Esophagus (tissue), 2 donors: ENCODE results near the gene NKX6-2. TPM values are rescaled to one million over a fixed set of nuclear protein-coding genes. Genes with fewer than 3 reads are reported as not detected.
"Not testable (repeated sequence)": the region's sequence is repeated elsewhere in the genome, so short reads cannot be mapped to it uniquely, and the experiment has no call there.

Source experiments
- H3K27ac ChIP-seq, 2 donors: one replicate each; pipeline ENCODE4 v1.5.1; 2013; ENCODE audit warnings: low read depth in 2 of 2, mild to moderate bottlenecking in 2 of 2, inconsistent platforms in 1 of 2, low read length in 1 of 2, moderate library complexity in 1 of 2
- H3K27me3 ChIP-seq, 2 donors: one replicate each; pipeline ENCODE4 v1.6.1; 2013; ENCODE audit warnings: low read length in 2 of 2, control low read depth in 1 of 2, mild to moderate bottlenecking in 1 of 2; ENCODE audit not compliant: insufficient read depth in 2 of 2, control insufficient read depth in 1 of 2
- H3K36me3 ChIP-seq, 2 donors: one replicate each; pipeline ENCODE4 v1.6.1; 2013; ENCODE audit warnings: low read length in 1 of 2; ENCODE audit not compliant: control insufficient read depth in 2 of 2, insufficient read depth in 2 of 2
- H3K4me1 ChIP-seq, 2 donors: one replicate each; pipeline ENCODE4 v1.6.1; 2013; ENCODE audit warnings: low read length in 1 of 2; ENCODE audit not compliant: control insufficient read depth in 2 of 2, insufficient read depth in 2 of 2
- H3K4me3 ChIP-seq, 2 donors: one replicate each; pipeline ENCODE4 v1.5.1; 2013; ENCODE audit warnings: low read length in 2 of 2, mild to moderate bottlenecking in 2 of 2, low read depth in 1 of 2, moderate library complexity in 1 of 2
- H3K9me3 ChIP-seq, 2 donors: one replicate each; pipeline ENCODE4 v1.6.1; 2013; ENCODE audit warnings: mild to moderate bottlenecking in 2 of 2, low read depth in 1 of 2, low read length in 1 of 2, moderate library complexity in 1 of 2; ENCODE audit not compliant: control insufficient read depth in 2 of 2, insufficient read depth in 1 of 2
- WGBS, 2 donors: extraction: QIAGEN DNeasy Blood & Tissue Kit; methylation state at CpG; one replicate each; pipeline ENCODE4 v1.1.7; 2013; 5-methylcytosine and 5-hydroxymethylcytosine counted together
- polyA plus RNA-seq, 2 donors: library from polyadenylated mRNA; stranded (reverse); fragments of 200-250 nt; gene quantifications; one replicate each; pipeline ENCODE4 v1.2.3, GENCODE V29; 2013
- donor health status: healthy with polysubstance abuse.
- donor health status: Bipolar disorder and iron deficiency.

Gene NKX6-2
- polyA plus RNA-seq, 2 donors: 0.15 to 1.5 TPM

- peaks cover 0 to 16% of the 10 kb centered on the region in 2 donors for H3K36me3 ChIP-seq
- no peak overlapping the region for H3K4me3 ChIP-seq
- no peak overlapping the region for H3K27ac ChIP-seq
- H3K4me1 ChIP-seq: peaks cover 2 to 7% of the 10 kb centered on the region in 2 donors
- H3K27me3 ChIP-seq: no peaks in the 10 kb centered on the region
- 88 to 93% methylated on average over 15 to 17 of the region's 17 CpGs for WGBS, 2 donors
- H3K9me3 ChIP-seq: no peaks in the 10 kb centered on the region
Measured at GRCh38 chr10:132745511-132745910, 40.4 kb downstream of the NKX6-2 start.

DNA sequence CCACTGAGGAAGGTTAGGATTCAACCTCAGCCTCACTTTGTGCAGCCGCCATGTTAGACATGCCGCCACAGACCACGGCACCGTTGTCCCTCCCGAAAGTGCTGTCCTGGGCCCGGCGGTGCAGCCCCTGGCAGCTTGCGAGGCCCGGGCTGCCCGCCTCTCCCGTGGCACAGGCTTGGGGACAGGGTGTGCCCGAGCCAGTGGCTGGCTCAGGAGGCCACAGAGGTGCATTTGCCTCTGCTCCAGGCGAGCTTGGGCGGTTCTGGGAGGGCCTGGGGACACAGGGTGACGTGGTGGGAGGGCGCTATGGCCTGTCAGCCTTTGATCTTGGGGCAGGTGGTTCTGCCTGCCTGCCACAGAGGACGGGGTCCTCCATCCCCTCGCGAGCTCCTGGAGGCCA is 41.1 kb downstream of the NKX6-2 start:
- 93 to 94% methylated on average over 19 of the region's 19 CpGs for WGBS, 2 donors
- H3K36me3 ChIP-seq: peaks cover 0 to 12% of the 10 kb centered on the region in 2 donors

DNA sequence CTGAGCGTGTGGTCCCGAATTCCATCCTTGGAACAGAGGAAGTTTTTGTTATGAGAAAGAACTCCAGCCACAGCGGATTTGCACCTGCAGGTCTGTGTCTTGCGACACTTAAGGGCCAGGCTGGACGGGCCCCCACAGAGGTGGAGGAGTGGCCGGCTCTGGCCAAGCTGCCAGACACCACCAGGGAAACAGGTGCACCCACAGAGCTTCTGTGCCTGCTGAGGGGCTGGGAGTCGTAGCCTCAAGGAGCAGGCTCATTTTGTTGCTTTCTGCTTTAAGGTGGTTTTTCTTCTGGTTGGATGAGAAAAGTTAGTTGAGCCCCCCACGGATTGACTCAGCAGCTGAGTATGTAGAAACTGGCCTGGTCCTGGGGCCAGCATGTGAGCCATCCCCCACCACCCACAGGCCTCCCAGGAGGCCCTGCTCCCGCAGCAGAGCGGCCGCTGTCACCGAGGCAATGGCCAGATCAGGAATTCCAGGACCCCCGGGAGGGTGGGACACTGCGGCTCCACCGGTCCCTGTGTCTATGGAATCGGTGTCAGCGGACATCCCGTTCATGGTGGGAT is 41.9 kb downstream of the NKX6-2 start:
- no peaks in the 10 kb centered on the region for H3K27me3 ChIP-seq
- no peaks in the 10 kb centered on the region for H3K9me3 ChIP-seq
- WGBS, 2 donors: 91 to 93% methylated on average over 18 of the region's 18 CpGs
- H3K4me1 ChIP-seq: peaks cover 2 to 7% of the 10 kb centered on the region in 2 donors
- H3K27ac ChIP-seq: no peak overlapping the region
- no peak overlapping the region for H3K4me3 ChIP-seq
- peaks cover 0 to 4% of the 10 kb centered on the region in 2 donors for H3K36me3 ChIP-seq

More for the DNA sequence above, 41.1 kb downstream of the NKX6-2 start:
- no peaks in the 10 kb centered on the region for H3K9me3 ChIP-seq
- peaks cover 2 to 7% of the 10 kb centered on the region in 2 donors for H3K4me1 ChIP-seq
- H3K27me3 ChIP-seq: no peaks in the 10 kb centered on the region
- H3K4me3 ChIP-seq: no peak overlapping the region
- no peak overlapping the region for H3K27ac ChIP-seq

GRCh38 chr10:132743196-132743924 is 42.6 kb downstream of the NKX6-2 start:
- H3K4me1 ChIP-seq, H3K4me3 ChIP-seq, H3K9me3 ChIP-seq, H3K27ac ChIP-seq, H3K27me3 ChIP-seq, H3K36me3 ChIP-seq: not testable (repeated sequence)
- 73 to 84% methylated on average over 28 to 30 of the region's 30 CpGs for WGBS, 2 donors

DNA sequence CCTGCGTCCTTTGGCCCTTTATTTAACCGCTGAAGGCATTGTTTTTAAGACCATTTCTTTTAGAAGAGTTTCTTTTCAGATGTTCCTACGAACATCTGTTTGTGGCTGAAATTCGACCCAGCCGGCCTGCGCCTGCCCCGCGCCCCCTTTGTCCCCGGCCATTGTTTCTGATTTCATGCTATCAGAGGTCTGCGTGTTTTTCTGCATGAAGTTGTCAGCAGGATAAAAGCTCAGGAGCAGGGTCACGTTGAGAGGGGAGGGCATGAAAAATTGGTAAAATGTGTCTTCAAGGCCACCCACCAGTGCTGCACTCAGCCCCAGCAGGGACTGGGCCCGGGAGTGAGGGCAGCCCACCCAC is 43.1 kb downstream of the NKX6-2 start:
- no peak overlapping the region for H3K4me3 ChIP-seq
- WGBS, 2 donors: 86 to 88% methylated on average over 12 of the region's 12 CpGs
- H3K27ac ChIP-seq: no peak overlapping the region
- H3K27me3 ChIP-seq: no peaks in the 10 kb centered on the region
- H3K9me3 ChIP-seq: no peaks in the 10 kb centered on the region
- peaks cover 0 to 4% of the 10 kb centered on the region in 2 donors for H3K36me3 ChIP-seq
- H3K4me1 ChIP-seq: peaks cover 0 to 7% of the 10 kb centered on the region in 2 donors

GRCh38 chr10:132742167-132742836 is 43.6 kb downstream of the NKX6-2 start:
- no peak overlapping the region for H3K4me3 ChIP-seq
- H3K27me3 ChIP-seq: no peaks in the 10 kb centered on the region
- WGBS, 2 donors: 90 to 92% methylated on average over 27 of the region's 27 CpGs
- peaks cover 0 to 4% of the 10 kb centered on the region in 2 donors for H3K36me3 ChIP-seq
- peaks cover 0 to 7% of the 10 kb centered on the region in 2 donors for H3K4me1 ChIP-seq
- no peaks in the 10 kb centered on the region for H3K9me3 ChIP-seq
- H3K27ac ChIP-seq: no peak overlapping the region

- Histone ChIP-seq H3K27me3 (no peaks in the 10 kb centered on the region), H3K9me3 (no peaks in the 10 kb centered on the region), H3K36me3 (peaks cover 0 to 4% of the 10 kb centered on the region in 2 donors), H3K27ac (no peak overlapping the region), H3K4me1 (peaks cover 0 to 7% of the 10 kb centered on the region in 2 donors), H3K4me3 (no peak overlapping the region)
- 76 to 82% methylated on average over 6 of the region's 6 CpGs for WGBS, 2 donors
Measured at GRCh38 chr10:132740588-132740987, 45.4 kb downstream of the NKX6-2 start.

DNA sequence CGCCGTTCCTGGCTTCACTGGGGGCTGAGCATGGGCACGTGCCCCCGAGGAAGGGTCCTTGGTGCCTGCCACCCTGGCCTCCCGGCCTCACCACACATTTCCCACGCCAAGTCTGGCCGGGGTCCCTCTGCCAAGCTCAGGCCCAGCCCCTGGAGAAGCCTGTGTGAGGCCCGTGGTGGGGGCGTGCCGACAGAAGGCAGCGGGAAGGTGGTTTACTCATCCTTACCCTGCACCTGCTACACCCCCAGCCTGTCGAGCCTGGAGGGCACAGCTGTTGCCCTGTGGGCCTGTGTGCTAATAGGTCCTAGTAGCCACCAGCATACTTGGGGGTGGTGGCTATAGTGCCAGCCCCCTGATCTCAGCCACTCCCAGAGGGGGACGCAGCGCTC is 46.7 kb downstream of the NKX6-2 start:
- WGBS, 2 donors: 84 to 85% methylated on average over 14 of the region's 14 CpGs
- no peaks in the 10 kb centered on the region for H3K9me3 ChIP-seq
- no peaks in the 10 kb centered on the region for H3K27me3 ChIP-seq
- H3K4me1 ChIP-seq: peaks cover 0 to 3% of the 10 kb centered on the region in 2 donors
- H3K27ac ChIP-seq: no peak overlapping the region
- no peak overlapping the region for H3K4me3 ChIP-seq
- peaks cover 0 to 4% of the 10 kb centered on the region in 2 donors for H3K36me3 ChIP-seq

DNA sequence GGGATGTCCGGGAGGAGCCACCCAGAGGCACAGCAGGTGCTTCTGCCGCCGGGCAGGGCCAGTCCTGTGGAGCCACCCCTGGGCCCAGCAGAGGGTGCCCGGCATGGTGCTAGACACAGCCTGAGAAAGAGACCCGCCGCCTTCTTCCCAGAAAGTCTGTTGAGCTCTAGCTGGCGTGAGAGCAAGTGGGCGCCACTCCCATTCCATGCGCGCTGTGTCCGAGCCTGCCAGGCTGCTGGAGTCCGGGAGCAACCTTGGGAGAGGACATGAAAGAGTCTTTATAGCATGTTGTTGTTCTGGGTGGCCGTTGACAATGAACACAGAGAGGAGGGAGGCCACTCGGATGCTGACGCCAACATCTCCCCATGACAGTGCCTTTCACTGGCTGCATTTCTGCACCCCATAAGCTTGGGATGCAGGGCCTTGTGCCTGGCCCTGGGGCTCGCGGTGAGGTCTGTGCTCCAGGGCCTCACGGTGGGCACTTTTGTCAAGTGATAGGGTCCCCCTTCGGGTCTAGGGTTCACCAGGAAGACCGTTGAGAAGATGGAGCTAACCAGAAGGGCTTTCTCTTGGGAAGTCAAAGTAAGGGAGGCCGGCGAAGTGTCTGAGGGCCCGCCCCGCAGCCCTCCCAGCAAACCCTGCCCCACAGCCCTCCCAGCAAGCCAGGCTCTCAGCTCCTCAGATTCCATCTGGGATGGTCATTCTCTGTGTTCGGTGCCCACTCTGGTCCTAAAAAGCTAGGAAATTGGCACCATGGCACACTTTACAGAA is 47.3 kb downstream of the NKX6-2 start:
- Histone ChIP-seq H3K9me3 (no peaks in the 10 kb centered on the region), H3K27ac (no peak overlapping the region), H3K4me1 (peaks cover 0 to 3% of the 10 kb centered on the region in 2 donors), H3K27me3 (no peaks in the 10 kb centered on the region), H3K36me3 (peaks cover 0 to 4% of the 10 kb centered on the region in 2 donors), H3K4me3 (no peak overlapping the region)
- 92 to 93% methylated on average over 25 of the region's 25 CpGs for WGBS, 2 donors
